22Rv1 (cell line): Measurements from ENCODE around the gene CGREF1.

ENCODE experiments used
- H3K27ac ChIP-seq: fragments of 450-650 bp; 2 replicates; pipeline ENCODE4 v1.5.1; 2017
- CTCF ChIP-seq: fragments of 450-650 bp; IDR thresholded peaks from 2 replicates; pipeline ENCODE4 v1.5.1; 2017; ENCODE audit warnings: mild to moderate bottlenecking
- ZFX ChIP-seq: fragments of 450-650 bp; IDR thresholded peaks from 2 replicates; pipeline ENCODE4 v1.6.1; 2017; ENCODE audit warnings: antibody characterized with exemption, borderline replicate concordance

Gene CGREF1

GRCh38 chr2:27118525-27119329, at the start of gene CGREF1:
CGREF1 (minus strand) TSS chr2:27119128; CDS start chr2:27104366, 14,762 bp downstream.
- H3K27ac ChIP-seq, result peak within 1 kb of the TSS; percentile 58
- TF ChIP-seq ZFX (no peak), CTCF (peak; percentile 18; the same call in 1 of the 2 replicates)

- TF ChIP-seq ZFX, result no peak
- TF ChIP-seq CTCF, result no peak
- no peak overlapping the region for H3K27ac ChIP-seq
These were observed 46.2 kb upstream of the CGREF1 start for GRCh38 chr2:27164960-27165763.

- TF ChIP-seq ZFX (no peak), CTCF (no peak)
- H3K27ac ChIP-seq, result no peak overlapping the region
These were observed 43.5 kb upstream of the CGREF1 start for GRCh38 chr2:27162151-27163121.

- H3K27ac ChIP-seq, result no peak overlapping the region
- TF ChIP-seq CTCF, result no peak
- no peak for TF ChIP-seq ZFX
These were observed 41.3 kb upstream of the CGREF1 start for GRCh38 chr2:27160191-27160590.

GRCh38 chr2:27159271-27159670, 40.3 kb upstream of the CGREF1 start:
- TF ChIP-seq CTCF (no peak), ZFX (no peak)
- H3K27ac ChIP-seq, result no peak overlapping the region

- TF ChIP-seq ZFX (no peak), CTCF (no peak)
These were observed 39.5 kb upstream of the CGREF1 start for GRCh38 chr2:27158468-27158867.

More at GRCh38 chr2:27158468-27158867, 39.5 kb upstream of the CGREF1 start:
- H3K27ac ChIP-seq, result no peak overlapping the region
